ENCODE data around the gene TFR2. TPM values are rescaled to one million over a fixed set of nuclear protein-coding genes. Genes with fewer than 3 reads are reported as not detected.

Gene TFR2
- total and polyA plus RNA-seq, 4 donors = 0.45 to 2.1 TPM; not detected in 2

DNA sequence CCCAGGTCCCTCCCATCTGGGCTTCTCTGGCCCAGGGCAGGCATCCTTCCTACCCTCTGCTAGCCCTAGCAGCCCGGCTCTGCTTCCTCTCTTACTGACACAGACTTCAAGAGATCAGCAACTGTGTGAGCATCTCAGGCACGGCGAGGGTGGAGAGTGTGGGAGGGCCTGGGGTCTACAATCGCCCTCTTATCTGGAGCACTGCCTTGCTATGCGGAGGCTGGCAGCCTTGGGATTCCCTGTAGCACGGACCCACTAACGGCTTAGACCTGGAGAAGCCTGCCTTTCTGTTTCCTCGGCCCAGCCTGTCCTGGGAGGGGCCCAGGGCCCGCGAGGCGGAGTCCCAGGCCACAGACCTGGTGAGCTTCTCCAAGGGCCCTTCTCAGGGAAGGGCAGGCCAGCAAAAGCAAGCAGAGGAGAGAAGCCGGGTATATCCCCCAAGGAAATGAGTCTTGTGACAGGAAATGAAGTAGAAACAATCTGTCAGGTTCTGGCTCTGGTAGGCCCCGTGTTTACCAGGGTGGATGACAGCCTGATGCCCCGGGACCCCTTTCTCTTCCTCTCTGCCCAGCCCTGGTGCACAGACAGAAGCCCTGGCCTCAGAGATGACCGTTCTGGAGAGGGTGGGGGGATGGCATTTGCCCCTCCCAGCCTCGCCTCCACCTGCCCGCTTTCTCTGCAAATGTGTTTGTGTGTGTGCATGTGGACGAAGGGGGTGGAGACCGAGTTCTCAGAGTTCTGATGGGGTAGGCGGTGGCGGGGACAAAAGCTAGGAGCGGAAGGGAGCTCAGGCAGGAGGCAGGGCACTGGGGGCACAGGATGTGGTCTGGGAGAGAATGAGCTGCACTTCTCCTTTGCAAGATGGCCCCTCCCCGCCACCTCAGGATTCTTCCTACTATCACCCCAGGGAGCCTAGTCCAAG lies 58.0 kb downstream of the TFR2 start:
- Histone ChIP-seq H3K4me3 (ENCODE audit: low read length in 2 of 2) (no peak overlapping the region), H3K4me1 (ENCODE audit: control insufficient read depth in 1 of 2, insufficient read depth in 2 of 2, low read length in 2 of 2) (no peaks in the 10 kb centered on the region), H3K9me3 (ENCODE audit: control insufficient read depth, low read length) (no peaks in the 10 kb centered on the region), H3K36me3 (ENCODE audit: control insufficient read depth in 1 of 2, insufficient read depth in 2 of 2, low read length in 1 of 2) (peaks cover 0 to 8% of the 10 kb centered on the region in 2 donors), H3K27ac (ENCODE audit: low read depth in 1 of 2, low read length in 2 of 2) (no peak overlapping the region), H3K27me3 (ENCODE audit: control insufficient read depth in 1 of 2, insufficient read depth in 2 of 2, low read length in 1 of 2) (no peaks in the 10 kb centered on the region)
- 63% methylated on average over 23 of the region's 23 CpGs for WGBS, 2 donors
- ATAC-seq (ENCODE audit: low FRiP score) = no peak
- intact Hi-C loops (cut with DNase I) = loop anchor here in 1 of 2 donors (2.0 kb wide), 1 partner anchor 29 kb away; the partner anchor contains the start of gene MOSPD3
- DNase-seq = peak; percentile 76 to 86

GRCh38 chr7:100582650-100583049 lies 58.7 kb downstream of the TFR2 start:
- Histone ChIP-seq H3K9me3 (ENCODE audit: control insufficient read depth, low read length) (no peaks in the 10 kb centered on the region), H3K4me3 (ENCODE audit: low read length in 2 of 2) (no peak overlapping the region), H3K36me3 (ENCODE audit: control insufficient read depth in 1 of 2, insufficient read depth in 2 of 2, low read length in 1 of 2) (peaks cover 0 to 13% of the 10 kb centered on the region in 2 donors), H3K27ac (ENCODE audit: low read depth in 1 of 2, low read length in 2 of 2) (no peak overlapping the region), H3K27me3 (ENCODE audit: control insufficient read depth in 1 of 2, insufficient read depth in 2 of 2, low read length in 1 of 2) (no peaks in the 10 kb centered on the region), H3K4me1 (ENCODE audit: control insufficient read depth in 1 of 2, insufficient read depth in 2 of 2, low read length in 2 of 2) (no peaks in the 10 kb centered on the region)
- intact Hi-C loops (cut with DNase I) = no loop called here
- no peak for ATAC-seq (ENCODE audit: low FRiP score)
- 76 to 83% methylated on average over 11 of the region's 11 CpGs for WGBS, 2 donors
- DNase-seq = no peak

DNA sequence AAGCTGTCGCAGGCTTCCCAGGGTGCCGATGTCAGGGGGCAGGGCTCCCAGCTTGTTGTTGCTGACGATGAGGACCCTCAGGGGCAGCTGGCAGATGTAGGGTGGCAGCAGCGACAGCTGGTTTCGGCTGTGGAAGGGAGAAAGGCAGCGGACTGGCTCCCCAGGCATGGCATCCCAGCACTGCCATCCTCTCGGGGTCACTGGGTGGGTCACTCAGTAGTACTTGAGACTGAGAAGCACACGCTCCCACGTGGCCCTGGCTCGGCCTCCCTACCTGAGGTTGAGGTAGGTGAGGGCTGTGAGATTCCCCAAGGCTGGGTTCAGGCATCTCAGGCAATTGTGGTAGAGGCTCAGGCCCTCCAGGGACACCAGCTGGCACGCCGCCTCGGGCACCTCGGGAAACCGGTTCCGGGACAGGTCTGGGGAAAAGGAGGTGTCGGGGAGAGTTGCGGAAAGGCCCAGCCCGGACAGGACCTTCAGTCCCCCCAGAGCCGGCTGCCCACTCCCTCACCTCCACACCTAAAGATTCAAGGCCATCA lies 59.2 kb downstream of the TFR2 start:
- intact Hi-C loops (cut with DNase I) = no loop called here
- WGBS, 2 donors = 86 to 89% methylated on average over 20 of the region's 20 CpGs
- Histone ChIP-seq H3K27me3 (ENCODE audit: control insufficient read depth in 1 of 2, insufficient read depth in 2 of 2, low read length in 1 of 2) (no peaks in the 10 kb centered on the region), H3K27ac (ENCODE audit: low read depth in 1 of 2, low read length in 2 of 2) (no peak overlapping the region), H3K36me3 (ENCODE audit: control insufficient read depth in 1 of 2, insufficient read depth in 2 of 2, low read length in 1 of 2) (peaks cover 0 to 13% of the 10 kb centered on the region in 2 donors), H3K4me1 (ENCODE audit: control insufficient read depth in 1 of 2, insufficient read depth in 2 of 2, low read length in 2 of 2) (no peaks in the 10 kb centered on the region), H3K4me3 (ENCODE audit: low read length in 2 of 2) (no peak overlapping the region), H3K9me3 (ENCODE audit: control insufficient read depth, low read length) (no peaks in the 10 kb centered on the region)
- ATAC-seq (ENCODE audit: low FRiP score) = no peak
- peak; percentile 47 to 73 for DNase-seq

DNA sequence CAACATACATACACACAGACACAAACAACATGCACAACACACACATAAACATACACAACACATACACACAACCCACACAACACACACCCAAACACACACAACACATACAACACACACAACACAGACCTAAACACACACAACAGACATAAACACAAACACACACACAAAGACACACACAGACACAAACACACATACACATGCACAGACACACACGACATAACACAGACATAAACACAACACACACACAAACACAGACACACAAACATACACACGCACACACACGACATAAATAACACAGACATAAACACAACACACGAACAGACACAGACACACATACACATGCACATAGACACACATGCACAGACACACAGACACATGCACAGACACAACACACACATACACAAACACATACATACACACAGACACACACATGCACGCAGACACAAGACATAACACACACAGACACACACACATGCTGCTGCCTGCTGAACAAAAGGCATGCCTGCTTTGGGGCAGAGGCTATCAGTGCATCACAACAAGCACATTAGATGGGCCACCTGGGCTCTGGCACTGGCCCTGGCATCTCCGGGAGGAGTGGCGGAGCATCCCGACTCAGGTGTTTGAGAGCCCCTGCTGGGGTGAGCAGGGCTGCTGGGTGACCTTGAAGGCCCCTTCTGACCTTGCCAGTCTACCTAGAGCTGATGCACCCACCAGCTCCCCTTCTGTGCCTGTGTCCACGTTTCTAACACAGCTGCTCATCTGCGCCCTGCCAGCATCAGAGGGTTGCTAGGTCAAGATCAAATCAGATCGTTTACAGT lies 60.7 kb downstream of the TFR2 start:
- no peak overlapping the region for H3K4me3 ChIP-seq (ENCODE audit: low read length in 2 of 2)
- H3K27me3 ChIP-seq (ENCODE audit: control insufficient read depth in 1 of 2, insufficient read depth in 2 of 2, low read length in 1 of 2) = no peaks in the 10 kb centered on the region
- H3K36me3 ChIP-seq (ENCODE audit: control insufficient read depth in 1 of 2, insufficient read depth in 2 of 2, low read length in 1 of 2) = peaks cover 0 to 15% of the 10 kb centered on the region in 2 donors
- ATAC-seq (ENCODE audit: low FRiP score) (no peak), DNase-seq (no peak)
- WGBS, 2 donors = 79 to 85% methylated on average over 11 of the region's 11 CpGs
- no peaks in the 10 kb centered on the region for H3K4me1 ChIP-seq (ENCODE audit: control insufficient read depth in 1 of 2, insufficient read depth in 2 of 2, low read length in 2 of 2)
- H3K9me3 ChIP-seq (ENCODE audit: control insufficient read depth, low read length) = no peaks in the 10 kb centered on the region
- H3K27ac ChIP-seq (ENCODE audit: low read depth in 1 of 2, low read length in 2 of 2) = no peak overlapping the region
- intact Hi-C loops (cut with DNase I) = no loop called here

- intact Hi-C loops (cut with DNase I) = no loop called here
- Histone ChIP-seq H3K27me3 (ENCODE audit: control insufficient read depth in 1 of 2, insufficient read depth in 2 of 2, low read length in 1 of 2) (no peaks in the 10 kb centered on the region), H3K4me1 (ENCODE audit: control insufficient read depth in 1 of 2, insufficient read depth in 2 of 2, low read length in 2 of 2) (no peaks in the 10 kb centered on the region), H3K27ac (ENCODE audit: low read depth in 1 of 2, low read length in 2 of 2) (no peak overlapping the region), H3K4me3 (ENCODE audit: low read length in 2 of 2) (no peak overlapping the region), H3K9me3 (ENCODE audit: control insufficient read depth, low read length) (no peaks in the 10 kb centered on the region), H3K36me3 (ENCODE audit: control insufficient read depth in 1 of 2, insufficient read depth in 2 of 2, low read length in 1 of 2) (peaks cover 0 to 15% of the 10 kb centered on the region in 2 donors)
- ATAC-seq (ENCODE audit: low FRiP score) (no peak), DNase-seq (peak in 1 of 2 donors; percentile 70)
- 91 to 92% methylated on average over 28 of the region's 28 CpGs for WGBS, 2 donors
Measured at GRCh38 chr7:100578246-100579183, 62.8 kb downstream of the TFR2 start.

DNA sequence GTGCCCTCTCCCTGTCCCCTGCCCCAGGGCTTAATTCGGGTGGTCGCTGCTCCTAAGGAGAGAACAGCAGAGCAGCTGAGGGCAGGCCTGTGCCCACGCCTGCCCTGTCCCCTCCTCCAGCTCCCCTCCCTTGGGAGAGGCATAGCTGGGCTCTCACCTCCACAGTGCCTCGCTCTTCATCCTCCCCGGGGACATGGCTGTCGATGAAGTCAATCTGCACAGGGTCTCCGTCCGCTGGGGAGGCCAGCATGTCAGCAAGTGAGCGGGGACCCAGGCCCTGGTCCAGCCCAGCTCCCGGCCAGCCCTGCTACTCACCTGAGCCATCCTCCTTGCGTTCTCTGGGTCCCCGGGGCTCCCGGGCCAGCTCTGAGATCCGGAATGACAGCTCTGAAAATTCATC lies 63.8 kb downstream of the TFR2 start:
- WGBS, 2 donors = 91 to 93% methylated on average over 14 of the region's 14 CpGs

DNA sequence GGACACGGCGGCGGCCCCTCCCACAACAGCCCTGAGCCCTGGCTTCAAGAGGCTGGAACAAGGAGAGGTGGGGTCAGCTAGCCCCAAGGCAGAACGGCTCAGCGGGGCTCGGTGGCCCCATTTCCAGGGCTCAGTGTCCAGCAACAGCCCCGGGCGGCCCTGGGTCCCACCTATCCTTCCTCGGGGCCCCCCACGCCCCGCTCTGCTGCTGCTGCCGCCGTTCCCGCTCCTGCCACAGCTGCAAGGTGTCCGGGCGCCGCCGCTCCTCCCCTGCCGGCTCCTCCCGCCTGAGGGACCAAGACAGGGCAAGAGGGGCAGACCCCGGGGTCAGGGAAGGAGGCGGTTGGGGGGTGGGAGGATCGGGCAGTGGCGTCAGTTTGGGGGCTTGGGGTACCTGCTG lies 64.2 kb downstream of the TFR2 start:
- no peak overlapping the region for H3K27ac ChIP-seq (ENCODE audit: low read depth in 1 of 2, low read length in 2 of 2)

More for the DNA sequence above, 63.8 kb downstream of the TFR2 start:
- intact Hi-C loops (cut with DNase I) = no loop called here
- Histone ChIP-seq H3K4me1 (ENCODE audit: control insufficient read depth in 1 of 2, insufficient read depth in 2 of 2, low read length in 2 of 2) (no peaks in the 10 kb centered on the region), H3K36me3 (ENCODE audit: control insufficient read depth in 1 of 2, insufficient read depth in 2 of 2, low read length in 1 of 2) (peaks cover 0 to 15% of the 10 kb centered on the region in 2 donors), H3K9me3 (ENCODE audit: control insufficient read depth, low read length) (no peaks in the 10 kb centered on the region), H3K27me3 (ENCODE audit: control insufficient read depth in 1 of 2, insufficient read depth in 2 of 2, low read length in 1 of 2) (no peaks in the 10 kb centered on the region), H3K27ac (ENCODE audit: low read depth in 1 of 2, low read length in 2 of 2) (no peak overlapping the region), H3K4me3 (ENCODE audit: low read length in 2 of 2) (no peak overlapping the region)
- DNase-seq = peak in 1 of 2 donors; percentile 46
- ATAC-seq (ENCODE audit: low FRiP score) = no peak

More for the DNA sequence above, 64.2 kb downstream of the TFR2 start:
- intact Hi-C loops (cut with DNase I) = no loop called here
- no peaks in the 10 kb centered on the region for H3K4me1 ChIP-seq (ENCODE audit: control insufficient read depth in 1 of 2, insufficient read depth in 2 of 2, low read length in 2 of 2)
- H3K27me3 ChIP-seq (ENCODE audit: control insufficient read depth in 1 of 2, insufficient read depth in 2 of 2, low read length in 1 of 2) = no peaks in the 10 kb centered on the region
- H3K36me3 ChIP-seq (ENCODE audit: control insufficient read depth in 1 of 2, insufficient read depth in 2 of 2, low read length in 1 of 2) = peaks cover 0 to 15% of the 10 kb centered on the region in 2 donors
- H3K4me3 ChIP-seq (ENCODE audit: low read length in 2 of 2) = no peak overlapping the region
- no peaks in the 10 kb centered on the region for H3K9me3 ChIP-seq (ENCODE audit: control insufficient read depth, low read length)
- ATAC-seq (ENCODE audit: low FRiP score) = no peak
- WGBS, 2 donors = 95% methylated on average over 23 to 24 of the region's 24 CpGs
- no peak for DNase-seq
